Head of caudate nucleus (tissue), 42 donors: Measurements from ENCODE around the gene HERPUD1.
"Not testable (repeated sequence)": the region's sequence is repeated elsewhere in the genome, so short reads cannot be mapped to it uniquely, and the experiment has no call there.

ENCODE experiments used
- DNase-seq, 42 donors: peaks; one replicate each; pipeline versions ENCODE4 v3.0.0 to v3.0.0-alpha.2; 2020 to 2021; ENCODE audit warnings: mixed read lengths in 7 of 42
- intact Hi-C: fragments of 100-400 bp; cut with DNase I; formaldehyde crosslinking; loops from one replicate; pipeline ENCODE4 v1.15.0; 2022

HERPUD1 gene

DNA sequence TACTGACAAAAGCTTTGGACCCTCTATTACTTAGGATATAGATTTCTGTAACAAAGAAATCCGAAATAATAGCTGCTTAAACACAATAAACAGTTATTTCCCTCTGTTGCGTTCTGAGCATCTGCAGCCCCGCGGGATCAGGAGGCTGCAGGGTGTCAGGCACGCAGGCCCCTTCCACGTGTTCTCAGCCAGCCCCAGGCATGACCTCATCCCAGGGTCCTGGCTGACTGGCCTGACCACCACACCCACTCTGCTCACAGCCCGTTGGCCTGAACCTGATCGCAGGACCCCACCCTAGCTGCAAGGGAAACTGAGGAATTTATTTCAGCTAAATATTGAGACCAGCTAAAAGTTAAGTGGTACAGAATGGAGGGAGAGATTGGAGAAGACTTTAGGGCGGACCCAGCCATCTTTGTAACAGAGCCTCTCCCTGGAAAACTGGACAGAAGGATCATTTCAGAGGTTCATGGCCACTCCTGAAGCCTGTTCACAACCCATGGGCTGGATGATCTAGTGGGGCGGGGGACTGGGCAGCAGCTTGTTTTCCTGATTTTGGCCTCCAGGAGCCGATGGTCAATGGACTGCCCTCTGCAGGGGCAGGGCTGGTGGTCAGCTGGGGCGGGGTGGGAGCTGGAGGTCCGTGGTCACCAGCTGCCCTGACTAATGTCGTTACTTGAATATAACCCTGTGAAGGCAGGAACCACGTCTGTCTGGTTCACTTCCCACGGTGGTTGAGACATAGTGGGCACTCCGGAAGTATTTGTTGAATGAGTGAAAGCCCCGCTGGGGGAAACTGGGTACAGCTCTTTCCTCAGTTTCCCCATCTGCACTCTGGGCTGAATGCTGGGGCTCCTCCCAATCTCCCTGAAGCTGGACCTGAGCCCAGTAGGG lies 40.7 kb downstream of the HERPUD1 start:
- intact Hi-C loops: no loop called here
- DNase-seq: no peak

DNA sequence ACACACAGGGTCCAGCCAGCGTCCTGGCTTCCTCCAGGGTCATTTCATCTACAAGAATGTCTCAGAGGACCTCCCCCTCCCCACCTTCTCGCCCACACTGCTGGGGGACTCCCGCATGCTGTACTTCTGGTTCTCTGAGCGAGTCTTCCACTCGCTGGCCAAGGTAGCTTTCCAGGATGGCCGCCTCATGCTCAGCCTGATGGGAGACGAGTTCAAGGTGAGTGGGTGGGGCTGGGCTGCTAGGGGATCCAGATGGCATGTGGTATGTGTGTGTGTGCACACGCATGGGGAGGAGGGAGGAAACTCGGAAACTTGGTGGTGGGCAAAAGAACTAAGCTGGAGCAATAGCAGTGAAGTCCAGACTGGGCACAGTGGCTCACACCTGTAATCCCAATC lies 41.4 kb downstream of the HERPUD1 start:
- DNase-seq: no peak
- intact Hi-C loops: no loop called here

GRCh38 chr16:56973899-56974298 lies 42.0 kb downstream of the HERPUD1 start:
- DNase-seq, intact Hi-C loops: not testable (repeated sequence)

GRCh38 chr16:56974549-56975300 lies 42.8 kb downstream of the HERPUD1 start:
- intact Hi-C loops: no loop called here
- DNase-seq: no peak

GRCh38 chr16:56975714-56976113 lies 43.8 kb downstream of the HERPUD1 start:
- no peak for DNase-seq
- intact Hi-C loops: no loop called here

DNA sequence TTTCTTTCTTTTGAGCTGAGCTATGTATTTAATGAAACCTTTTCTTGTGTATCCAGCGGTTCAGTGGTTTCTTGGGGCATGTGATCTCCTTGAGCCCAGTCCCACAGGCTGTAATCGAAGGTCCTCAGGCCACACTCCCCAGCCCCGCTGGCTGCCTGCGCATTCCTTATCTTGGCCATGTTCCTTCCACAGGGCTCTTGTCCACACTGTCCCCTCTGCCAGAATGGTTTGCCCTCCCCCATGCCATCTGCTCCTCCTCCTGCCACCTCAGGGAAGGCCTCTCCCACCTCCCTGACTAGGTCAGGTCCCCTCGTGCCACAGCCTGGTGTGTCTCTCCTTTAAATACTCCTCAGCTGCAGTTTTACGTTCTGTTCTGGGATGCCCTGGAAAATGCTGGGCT lies 45.3 kb downstream of the HERPUD1 start:
- intact Hi-C loops: no loop called here
- no peak for DNase-seq

GRCh38 chr16:56977823-56978430 lies 46.0 kb downstream of the HERPUD1 start:
- DNase-seq: no peak
- intact Hi-C loops: no loop called here

DNA sequence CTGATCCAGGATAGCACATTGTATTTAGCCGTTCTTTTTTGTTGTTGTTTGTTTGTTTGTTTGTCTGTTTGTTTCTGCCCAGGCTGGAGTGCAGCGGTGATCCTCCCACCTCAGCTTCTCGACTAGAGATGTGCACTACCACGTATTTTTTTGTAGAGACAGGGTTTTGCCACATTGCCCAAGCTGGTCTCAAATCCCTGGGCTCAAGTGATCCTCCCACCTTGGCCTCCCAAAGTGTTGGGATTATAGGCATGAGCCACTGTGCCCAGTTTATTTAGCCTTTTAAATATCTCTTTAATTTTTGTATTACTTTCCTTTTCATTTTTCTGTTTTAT lies 48.2 kb downstream of the HERPUD1 start:
- DNase-seq: no peak
- intact Hi-C loops: no loop called here

DNA sequence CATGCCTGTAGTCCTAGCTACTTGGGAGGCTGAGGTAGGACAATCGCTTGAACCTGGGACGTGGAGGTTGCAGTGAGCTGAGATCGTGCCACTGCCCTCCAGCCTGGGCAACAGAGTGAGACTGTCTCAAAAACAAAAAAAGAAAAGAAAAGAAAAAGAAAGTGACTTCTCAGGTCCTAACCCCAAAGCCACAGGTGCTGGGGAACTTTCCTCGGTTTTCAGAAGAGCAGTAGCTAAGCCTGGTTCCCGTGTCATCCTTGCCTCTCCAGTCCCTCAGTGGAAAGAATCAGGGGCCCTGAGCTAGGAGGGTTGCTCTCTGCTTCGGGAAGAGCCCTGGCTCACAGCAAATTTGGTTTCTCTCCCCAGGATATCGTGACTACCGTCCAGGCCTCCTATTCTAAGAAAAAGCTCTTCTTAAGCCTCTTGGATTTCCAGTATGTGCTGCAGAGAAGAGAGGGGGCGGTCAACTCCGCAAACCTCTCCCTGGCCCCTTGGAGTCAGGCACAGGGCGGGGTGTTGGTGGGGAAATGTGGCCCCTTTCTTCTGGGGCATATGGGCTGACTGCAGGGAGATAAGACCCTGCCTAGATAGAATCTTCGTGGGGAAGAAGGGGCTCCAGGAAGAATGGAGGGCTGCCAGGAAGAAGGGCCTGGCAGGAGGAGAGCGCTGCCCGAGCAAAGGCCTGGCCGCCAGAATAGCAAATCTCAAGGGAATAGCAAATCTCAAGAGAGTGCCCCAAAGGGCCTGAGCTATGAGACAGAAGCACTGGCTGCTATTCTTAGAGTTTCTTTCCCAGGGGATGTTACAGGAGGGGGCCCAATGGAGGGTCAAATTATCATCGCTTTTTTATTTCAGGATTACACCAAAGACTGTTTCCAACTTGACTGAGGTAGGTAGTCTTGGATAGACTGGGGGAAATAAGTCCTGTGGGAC lies 49.1 kb downstream of the HERPUD1 start:
- no peak for DNase-seq
- intact Hi-C loops: no loop called here

- no peak for DNase-seq
- intact Hi-C loops: no loop called here
Measured at GRCh38 chr16:56981729-56982271, 49.9 kb downstream of the HERPUD1 start.

DNA sequence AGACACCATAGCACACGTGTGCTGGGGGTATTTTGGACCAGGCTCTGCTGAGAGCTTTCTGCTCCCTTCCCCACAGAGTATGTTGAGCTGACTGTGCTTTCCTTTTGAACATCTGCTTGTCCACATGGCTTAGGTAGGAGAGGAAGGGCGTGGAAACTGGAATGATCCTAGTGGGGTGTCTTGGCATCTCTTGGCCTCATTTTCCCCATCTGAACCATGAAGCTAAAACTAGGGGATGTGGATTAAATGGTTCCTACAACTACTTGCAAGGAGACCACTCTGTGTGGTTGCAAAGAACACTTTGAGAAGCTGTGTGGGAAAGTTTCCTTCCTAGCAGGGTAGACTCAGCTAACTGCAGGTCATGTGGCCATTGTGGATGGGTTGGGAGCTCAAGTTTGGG lies 50.8 kb downstream of the HERPUD1 start:
- intact Hi-C loops: no loop called here

DNA sequence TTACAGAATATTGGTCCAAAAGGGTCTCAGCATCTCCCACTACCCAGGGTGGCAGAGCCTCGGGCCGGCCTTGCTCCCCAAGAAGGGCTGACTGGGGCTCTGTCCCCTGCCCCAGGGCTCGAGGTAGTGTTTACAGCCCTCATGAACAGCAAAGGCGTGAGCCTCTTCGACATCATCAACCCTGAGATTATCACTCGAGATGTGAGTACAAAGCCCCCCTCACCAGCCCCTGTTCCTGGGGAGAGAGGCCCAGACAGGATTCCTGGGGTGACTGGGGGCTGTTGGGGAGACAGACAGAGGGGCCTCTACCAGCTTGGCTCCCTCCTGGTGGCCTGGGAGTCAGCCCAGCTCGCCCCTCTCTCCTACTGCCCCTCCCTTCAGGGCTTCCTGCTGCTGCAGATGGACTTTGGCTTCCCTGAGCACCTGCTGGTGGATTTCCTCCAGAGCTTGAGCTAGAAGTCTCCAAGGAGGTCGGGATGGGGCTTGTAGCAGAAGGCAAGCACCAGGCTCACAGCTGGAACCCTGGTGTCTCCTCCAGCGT lies 51.3 kb downstream of the HERPUD1 start:
- intact Hi-C loops: no loop called here
- no peak for DNase-seq

More for the DNA sequence above, 50.8 kb downstream of the HERPUD1 start:
- no peak for DNase-seq

DNA sequence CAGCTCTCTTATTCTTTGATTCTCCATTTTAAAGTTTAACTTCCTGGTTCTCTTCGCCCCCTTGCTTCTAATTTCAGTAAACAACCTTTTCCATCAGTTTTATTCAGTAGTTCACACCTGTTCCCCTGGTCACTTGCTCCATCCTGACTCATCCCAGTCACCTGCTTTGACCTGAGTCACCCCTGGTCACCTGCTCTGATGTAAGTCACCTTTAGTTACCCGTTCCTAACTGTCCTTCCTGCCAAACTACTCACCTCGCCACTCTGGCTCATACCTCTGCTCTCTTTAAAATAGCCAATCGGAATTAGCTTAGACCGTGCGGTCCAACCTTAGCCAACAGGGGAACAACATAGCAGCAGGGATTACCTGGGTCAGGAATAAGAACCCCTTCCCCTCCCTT lies 52.7 kb downstream of the HERPUD1 start:
- DNase-seq: no peak
- intact Hi-C loops: no loop called here

GRCh38 chr16:56985288-56985961 lies 53.5 kb downstream of the HERPUD1 start:
- intact Hi-C loops: no loop called here
- peak in 16 of 42 donors; percentile 9 to 70 (median 29) for DNase-seq

GRCh38 chr16:56985962-56986360 lies 54.0 kb downstream of the HERPUD1 start:
- no peak for DNase-seq
- intact Hi-C loops: no loop called here

GRCh38 chr16:56986361-56986760 lies 54.4 kb downstream of the HERPUD1 start:
- DNase-seq: no peak
- intact Hi-C loops: no loop called here

DNA sequence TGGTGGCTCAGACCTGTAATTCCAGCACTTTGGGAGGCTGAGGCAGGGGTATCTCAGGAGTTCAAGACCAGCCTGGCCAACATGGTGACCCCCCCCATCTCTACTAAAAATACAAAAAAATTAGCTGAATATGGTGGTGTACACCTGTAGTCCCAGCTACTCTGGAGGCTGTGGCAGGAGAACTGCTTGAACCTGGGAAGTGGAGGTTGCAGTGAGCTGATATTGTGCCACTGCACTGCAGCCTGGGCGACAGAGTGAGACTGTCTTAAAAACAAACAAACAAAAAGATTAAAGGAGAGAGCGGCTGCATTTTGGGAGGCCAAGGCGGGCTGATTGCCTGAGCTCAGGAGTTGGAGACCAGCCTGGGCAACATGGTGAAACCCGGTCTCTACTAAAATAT lies 55.0 kb downstream of the HERPUD1 start:
- DNase-seq, intact Hi-C loops: not testable (repeated sequence)

GRCh38 chr16:56987692-56988091 lies 55.8 kb downstream of the HERPUD1 start:
- intact Hi-C loops: no loop called here
- no peak for DNase-seq
